Astrocyte (in vitro differentiated cells and primary cell): ENCODE measurements around the gene TGM2. TPM values are rescaled to one million over a fixed set of nuclear protein-coding genes. Genes with fewer than 3 reads are reported as not detected.

Source experiments
- DNase-seq: peaks from one replicate; pipeline ENCODE4 v3.0.0-alpha.2; 2010; ENCODE audit warnings: low read depth
- FAIRE-seq: peaks from 2 replicates; lab custom pipeline; 2011; peaks lifted over from hg19 to GRCh38; lab: Jason Lieb, UNC
- H2AFZ ChIP-seq: 2 replicates; pipeline ENCODE4 v1.6.0; 2012; ENCODE audit warnings: low read depth, low read length, inconsistent platforms
- H3K27ac ChIP-seq: 2 replicates; pipeline ENCODE4 v1.5.1; 2011; ENCODE audit warnings: low read depth, low read length, inconsistent platforms
- H3K27me3 ChIP-seq: 2 replicates; pipeline ENCODE4 v1.6.0; 2011; ENCODE audit warnings: low read length, inconsistent platforms; ENCODE audit not compliant: insufficient read depth
- H3K36me3 ChIP-seq: 2 replicates; pipeline ENCODE4 v1.5.1; 2011; ENCODE audit warnings: low read length, inconsistent platforms; ENCODE audit not compliant: insufficient read depth
- H3K4me1 ChIP-seq: 2 replicates; pipeline ENCODE4 v1.5.1; 2011; ENCODE audit warnings: low read length, inconsistent platforms; ENCODE audit not compliant: insufficient read depth
- H3K4me2 ChIP-seq: 2 replicates; pipeline ENCODE4 v1.6.0; 2012; ENCODE audit warnings: low read length, inconsistent platforms
- H3K4me3 ChIP-seq: 2 replicates; pipeline ENCODE4 v1.5.1; 2011; ENCODE audit warnings: low read depth, mild to moderate bottlenecking, low read length, inconsistent platforms; ENCODE audit not compliant: insufficient read depth
- H3K79me2 ChIP-seq: 2 replicates; pipeline ENCODE4 v1.6.0; 2012; ENCODE audit warnings: mild to moderate bottlenecking, low read length, inconsistent platforms; ENCODE audit not compliant: insufficient read depth
- H3K9ac ChIP-seq: 2 replicates; pipeline ENCODE4 v1.6.0; 2012; ENCODE audit warnings: mild to moderate bottlenecking, low read length, inconsistent platforms
- H3K9me3 ChIP-seq: 2 replicates; pipeline ENCODE4 v1.5.1; 2012; ENCODE audit warnings: low read depth, mild to moderate bottlenecking, low read length, inconsistent platforms; ENCODE audit not compliant: insufficient read depth
- H4K20me1 ChIP-seq: 2 replicates; pipeline ENCODE4 v1.6.0; 2012; ENCODE audit warnings: low read length, inconsistent platforms; ENCODE audit not compliant: insufficient read depth
- H3K27ac Mint-ChIP-seq: one replicate; pipeline ENCODE4 v1.8.0; 2021; ENCODE audit warnings: mild to moderate bottlenecking, mixed read lengths; ENCODE audit not compliant: unreplicated experiment
- H3K27me3 Mint-ChIP-seq: one replicate; pipeline ENCODE4 v1.8.0; 2021; ENCODE audit warnings: low read depth, mixed read lengths; ENCODE audit not compliant: unreplicated experiment
- H3K36me3 Mint-ChIP-seq: one replicate; pipeline ENCODE4 v1.8.0; 2021; ENCODE audit warnings: low read depth, mixed read lengths; ENCODE audit not compliant: unreplicated experiment
- H3K4me1 Mint-ChIP-seq: one replicate; pipeline ENCODE4 v1.8.0; 2021; ENCODE audit warnings: low read depth, mixed read lengths; ENCODE audit not compliant: unreplicated experiment
- H3K4me3 Mint-ChIP-seq: one replicate; pipeline ENCODE4 v1.8.0; 2021; ENCODE audit warnings: mild to moderate bottlenecking, moderate library complexity, mixed read lengths; ENCODE audit not compliant: unreplicated experiment
- H3K9me3 Mint-ChIP-seq: one replicate; pipeline ENCODE4 v1.8.0; 2021; ENCODE audit warnings: mild to moderate bottlenecking, mixed read lengths; ENCODE audit not compliant: unreplicated experiment
- EZH2 ChIP-seq: IDR thresholded peaks from 2 replicates; pipeline ENCODE4 v1.6.1; 2012; ENCODE audit warnings: mild to moderate bottlenecking, low read length, inconsistent platforms; ENCODE audit not compliant: insufficient read depth
- total RNA-seq: library from RNA; stranded (reverse); gene quantifications from 2 replicates; pipeline ENCODE4 v1.2.1, GENCODE V29; 2021
- TF ChIP-seq, protein P1 (sequence below): IDR thresholded peaks from 2 replicates; pipeline ENCODE4 v1.5.1; 2011; ENCODE audit warnings: low read depth, mild to moderate bottlenecking, inconsistent platforms, low read length, moderate library complexity; ENCODE audit not compliant: insufficient read depth

The TGM2 gene
- total RNA-seq, 1 donor from 2014 or later, result 98.9 TPM

DNA sequence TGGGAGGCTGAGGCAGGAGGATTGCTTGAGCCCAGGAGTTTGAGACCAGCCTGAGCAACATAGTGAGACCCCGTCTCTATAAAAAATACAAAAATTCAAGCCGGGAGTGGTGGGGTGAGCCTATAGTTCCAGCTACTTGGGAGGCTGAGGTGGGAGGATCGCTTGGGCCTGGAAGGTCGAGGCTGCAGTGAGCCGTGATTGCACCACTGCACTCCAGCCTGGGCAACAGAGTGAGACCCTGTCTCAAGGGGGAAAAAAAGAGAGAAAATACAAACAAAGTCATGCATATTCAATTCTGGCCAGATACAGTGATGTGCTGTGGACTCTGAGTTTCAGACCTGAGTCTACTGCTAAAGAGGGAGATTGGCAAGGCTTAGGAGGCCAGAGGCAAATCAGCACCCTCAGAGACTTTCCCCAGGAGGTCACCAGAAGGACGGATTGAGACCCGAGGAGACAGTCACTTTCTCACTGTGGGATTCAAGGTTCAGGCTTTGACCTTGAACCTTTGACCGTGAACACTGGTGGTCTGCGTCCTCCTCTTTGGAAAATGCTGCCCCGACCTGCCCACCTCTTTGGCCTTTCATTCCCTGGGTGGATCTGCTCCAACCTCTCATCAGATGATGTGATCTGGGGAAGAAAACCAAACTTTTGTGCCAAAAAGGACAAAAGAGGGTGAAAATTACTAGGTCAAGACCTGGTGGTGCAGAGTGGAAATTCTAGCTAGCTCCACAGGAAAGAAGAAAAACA is 31.2 kb downstream of the TGM2 start:
- Histone ChIP-seq H2AFZ (no peak overlapping the region), H3K4me2 (peak overlapping the region; percentile 59), H3K9ac (peak overlapping the region; percentile 19), H3K4me1 (peaks cover 24% of the 10 kb centered on the region), H3K27me3 (no peaks in the 10 kb centered on the region), H4K20me1 (no peaks in the 10 kb centered on the region), H3K79me2 (no peaks in the 10 kb centered on the region), H3K36me3 (peaks cover 26% of the 10 kb centered on the region), H3K4me3 (no peak overlapping the region), H3K27ac (peak overlapping the region; percentile 69), H3K9me3 (no peaks in the 10 kb centered on the region)
- Mint-ChIP-seq H3K4me3 (no peak overlapping the region), H3K4me1 (peaks cover 16% of the 10 kb centered on the region), H3K27ac (peak overlapping the region; percentile 72), H3K27me3 (peaks cover 2% of the 10 kb centered on the region), H3K9me3 (peaks cover 2% of the 10 kb centered on the region), H3K36me3 (peaks cover 5% of the 10 kb centered on the region)
- FAIRE-seq (no peak), DNase-seq (no peak)
- no peak for TF ChIP-seq EZH2
- TF ChIP-seq, protein P1, sequence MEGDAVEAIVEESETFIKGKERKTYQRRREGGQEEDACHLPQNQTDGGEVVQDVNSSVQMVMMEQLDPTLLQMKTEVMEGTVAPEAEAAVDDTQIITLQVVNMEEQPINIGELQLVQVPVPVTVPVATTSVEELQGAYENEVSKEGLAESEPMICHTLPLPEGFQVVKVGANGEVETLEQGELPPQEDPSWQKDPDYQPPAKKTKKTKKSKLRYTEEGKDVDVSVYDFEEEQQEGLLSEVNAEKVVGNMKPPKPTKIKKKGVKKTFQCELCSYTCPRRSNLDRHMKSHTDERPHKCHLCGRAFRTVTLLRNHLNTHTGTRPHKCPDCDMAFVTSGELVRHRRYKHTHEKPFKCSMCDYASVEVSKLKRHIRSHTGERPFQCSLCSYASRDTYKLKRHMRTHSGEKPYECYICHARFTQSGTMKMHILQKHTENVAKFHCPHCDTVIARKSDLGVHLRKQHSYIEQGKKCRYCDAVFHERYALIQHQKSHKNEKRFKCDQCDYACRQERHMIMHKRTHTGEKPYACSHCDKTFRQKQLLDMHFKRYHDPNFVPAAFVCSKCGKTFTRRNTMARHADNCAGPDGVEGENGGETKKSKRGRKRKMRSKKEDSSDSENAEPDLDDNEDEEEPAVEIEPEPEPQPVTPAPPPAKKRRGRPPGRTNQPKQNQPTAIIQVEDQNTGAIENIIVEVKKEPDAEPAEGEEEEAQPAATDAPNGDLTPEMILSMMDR, result no peak

DNA sequence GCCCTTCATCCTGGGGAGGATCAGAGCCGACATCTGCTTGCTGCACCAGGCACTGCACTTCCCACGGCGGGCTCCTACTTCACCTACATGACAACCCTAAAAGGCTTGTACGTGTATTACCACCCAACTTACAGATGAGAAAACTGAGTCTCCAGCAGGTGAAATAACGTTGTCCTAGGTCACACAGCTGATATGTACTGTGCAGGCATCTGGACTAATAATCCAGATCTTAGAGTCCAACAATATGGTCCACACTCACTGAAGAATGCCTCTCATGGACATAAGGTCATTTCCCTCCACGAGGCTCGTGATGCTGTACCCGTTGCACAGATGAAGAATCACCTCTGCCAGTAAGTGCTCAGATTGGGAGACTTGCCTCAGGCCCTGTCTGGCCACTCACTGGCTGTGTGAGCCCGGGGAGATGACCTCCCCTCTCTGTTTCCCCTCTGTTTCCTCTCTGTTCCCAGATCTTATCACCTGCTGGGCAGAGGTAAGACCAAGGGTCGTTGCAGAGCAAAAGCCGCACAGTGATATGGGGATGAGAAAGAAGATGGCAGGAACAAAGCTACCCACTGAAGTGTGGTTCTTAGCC is 32.1 kb downstream of the TGM2 start:
- Histone ChIP-seq H3K27ac (no peak overlapping the region), H3K4me3 (no peak overlapping the region), H3K27me3 (no peaks in the 10 kb centered on the region), H3K4me1 (peaks cover 27% of the 10 kb centered on the region), H3K4me2 (no peak overlapping the region), H3K36me3 (peaks cover 18% of the 10 kb centered on the region), H3K9ac (no peak overlapping the region), H3K79me2 (no peaks in the 10 kb centered on the region), H3K9me3 (no peaks in the 10 kb centered on the region), H2AFZ (no peak overlapping the region), H4K20me1 (no peaks in the 10 kb centered on the region)
- H3K4me3 Mint-ChIP-seq, result no peak overlapping the region
- peaks cover 18% of the 10 kb centered on the region for H3K4me1 Mint-ChIP-seq
- DNase-seq (no peak), FAIRE-seq (no peak)
- H3K9me3 Mint-ChIP-seq, result peaks cover 2% of the 10 kb centered on the region
- H3K36me3 Mint-ChIP-seq, result peaks cover 7% of the 10 kb centered on the region
- no peak overlapping the region for H3K27ac Mint-ChIP-seq
- TF ChIP-seq, protein P1, result no peak
- no peak for TF ChIP-seq EZH2
- H3K27me3 Mint-ChIP-seq, result peaks cover 2% of the 10 kb centered on the region
